Lung (tissue), 12 donors: ENCODE results near the gene CCDC92. TPM values are rescaled to one million over a fixed set of nuclear protein-coding genes. Genes with fewer than 3 reads are reported as not detected.
A peak's percentile ranks its signal among the peaks of the same experiment; 100 is the strongest.

ENCODE experiments used
- ATAC-seq: fragments of 200-7000 bp; cut with Tn5 transposase; one replicate; pipeline ENCODE4 v1.9.1; 2020; ENCODE audit warnings: moderate number of reproducible peaks; ENCODE audit not compliant: insufficient read depth, low FRiP score
- DNase-seq, 3 donors: peaks; one replicate each; pipeline ENCODE4 v3.0.0-alpha.2; 2013 to 2017
- H3K27ac ChIP-seq, 2 donors: one replicate each; pipeline ENCODE4 v1.5.1; 2013; ENCODE audit warnings: mild to moderate bottlenecking in 2 of 2, moderate library complexity in 2 of 2, control low read depth in 1 of 2, inconsistent platforms in 1 of 2, low read depth in 1 of 2, low read length in 1 of 2
- H3K27me3 ChIP-seq, 3 donors: one replicate each; pipeline ENCODE4 v1.5.1; 2013; ENCODE audit warnings: low read length in 2 of 3; ENCODE audit not compliant: control insufficient read depth in 3 of 3, insufficient read depth in 3 of 3
- H3K36me3 ChIP-seq, 4 donors: one replicate each; pipeline ENCODE4 v1.5.1; 2013; ENCODE audit warnings: low read length in 4 of 4, mild to moderate bottlenecking in 1 of 4, moderate library complexity in 1 of 4; ENCODE audit not compliant: control insufficient read depth in 4 of 4, insufficient read depth in 4 of 4
- H3K4me1 ChIP-seq, 5 donors: one replicate each; pipeline ENCODE4 v1.5.1; 2013; ENCODE audit warnings: low read length in 5 of 5, mild to moderate bottlenecking in 2 of 5, moderate library complexity in 1 of 5; ENCODE audit not compliant: control insufficient read depth in 5 of 5, insufficient read depth in 5 of 5
- H3K4me3 ChIP-seq: one replicate; pipeline ENCODE4 v1.5.1; 2013; ENCODE audit warnings: mild to moderate bottlenecking, control low read depth, moderate library complexity
- H3K9ac ChIP-seq, 2 donors: one replicate each; pipeline ENCODE4 v1.5.1; 2013; ENCODE audit warnings: low read length in 2 of 2, control low read depth in 1 of 2; ENCODE audit not compliant: insufficient read depth in 1 of 2
- H3K9me3 ChIP-seq, 4 donors: one replicate each; pipeline ENCODE4 v1.5.1; 2013; ENCODE audit warnings: low read length in 3 of 4, mild to moderate bottlenecking in 1 of 4, moderate library complexity in 1 of 4; ENCODE audit not compliant: control insufficient read depth in 4 of 4, insufficient read depth in 3 of 4
- CTCF ChIP-seq: IDR thresholded peaks from 2 replicates; pipeline ENCODE4 v1.5.1; 2012; ENCODE audit warnings: mild to moderate bottlenecking; ENCODE audit errors: control extremely low read depth, extremely low read depth
- WGBS, 2 donors: extraction: QIAGEN DNeasy Blood & Tissue Kit; methylation state at CpG; one replicate each; pipeline ENCODE4 v1.1.7; 2013; 5-methylcytosine and 5-hydroxymethylcytosine counted together
- polyA plus RNA-seq, 2 donors: library from polyadenylated mRNA; stranded (reverse); fragments of 200-250 nt; gene quantifications; one replicate each; pipeline ENCODE4 v1.2.1, GENCODE V29; 2013
- total RNA-seq, 2 donors: library from RNA; depleted of rRNA in 1 of 2; stranded (reverse); fragments of >200 nt in 1 of 2; gene quantifications; one replicate each; pipeline ENCODE4 v1.2.1, GENCODE V29; 2014 to 2021
- donor health status: control.
- donor health status: control.
- donor health status: Bipolar disorder and iron deficiency.
- donor health status: healthy.
- donor health status: DM: yes; HTN: yes; CAD: no.

CCDC92 gene
- total and polyA plus RNA-seq, 4 donors: 17.7 to 55.5 (median 34.8) TPM

- peaks cover 0 to 4% (median 0%) of the 10 kb centered on the region in 4 donors for H3K9me3 ChIP-seq
- peaks cover 0 to 12% (median 6%) of the 10 kb centered on the region in 3 donors for H3K27me3 ChIP-seq
- H3K4me3 ChIP-seq: no peak overlapping the region
- DNase-seq (no peak), ATAC-seq (no peak)
- no peaks in the 10 kb centered on the region for H3K36me3 ChIP-seq
- H3K9ac ChIP-seq: no peak overlapping the region
- H3K27ac ChIP-seq: no peak overlapping the region
- H3K4me1 ChIP-seq: peaks cover 0 to 15% (median 7%) of the 10 kb centered on the region in 5 donors
- no peak for TF ChIP-seq CTCF
- WGBS, 2 donors: 72 to 76% methylated on average over 9 of the region's 9 CpGs
Observed at GRCh38 chr12:123893276-123893675, 79.4 kb downstream of the CCDC92 start.

- peaks cover 0 to 15% (median 7%) of the 10 kb centered on the region in 5 donors for H3K4me1 ChIP-seq
- no peak overlapping the region for H3K27ac ChIP-seq
- H3K27me3 ChIP-seq: peaks cover 0 to 12% (median 6%) of the 10 kb centered on the region in 3 donors
- DNase-seq: peak in 1 of 3 donors; percentile 10
- H3K36me3 ChIP-seq: no peaks in the 10 kb centered on the region
- H3K9me3 ChIP-seq: peaks cover 0 to 4% (median 0%) of the 10 kb centered on the region in 4 donors
- no peak overlapping the region for H3K9ac ChIP-seq
- TF ChIP-seq CTCF: no peak
- no peak for ATAC-seq
- WGBS, 2 donors: 70 to 72% methylated on average over 10 of the region's 10 CpGs
- H3K4me3 ChIP-seq: no peak overlapping the region
Observed at GRCh38 chr12:123892853-123893252, 79.8 kb downstream of the CCDC92 start.

GRCh38 chr12:123892180-123892559, 80.5 kb downstream of the CCDC92 start:
- Histone ChIP-seq H3K9me3 (peaks cover 0 to 4% (median 0%) of the 10 kb centered on the region in 4 donors), H3K36me3 (no peaks in the 10 kb centered on the region), H3K4me1 (peaks cover 0 to 13% (median 7%) of the 10 kb centered on the region in 5 donors), H3K27ac (no peak overlapping the region), H3K9ac (no peak overlapping the region), H3K27me3 (peaks cover 0 to 12% (median 6%) of the 10 kb centered on the region in 3 donors), H3K4me3 (no peak overlapping the region)
- WGBS, 2 donors: 84 to 88% methylated on average over 9 of the region's 9 CpGs
- no peak for TF ChIP-seq CTCF
- DNase-seq: no peak
- no peak for ATAC-seq
